Measurements from ENCODE around the gene STARD7.

- TF ChIP-seq POLR2A (IDR thresholded peaks at IDR 0.05) = no peak
- no peak for TF ChIP-seq CTCF (IDR thresholded peaks at IDR 0.05)
- no peak for TF ChIP-seq EP300 (IDR thresholded peaks at IDR 0.05)
These were observed 36.8 kb downstream of the STARD7 start for GRCh38 chr2:96171831-96172230.

Data from tibial nerve (tissue), 4 donors.